Fibroblast of mammary gland (primary cell): ENCODE results near the gene RITA1.

Source experiments
- DNase-seq: peaks from one replicate; pipeline ENCODE4 v3.0.0-alpha.2; 2010; ENCODE audit warnings: low read depth
- H3K4me3 ChIP-seq: 2 replicates; pipeline ENCODE4 v1.5.1; 2011; ENCODE audit warnings: low read depth, mild to moderate bottlenecking, low read length, moderate library complexity; ENCODE audit not compliant: control insufficient read depth
- TF ChIP-seq, protein P1 (sequence below): conservative IDR thresholded peaks from 2 replicates; pipeline ENCODE4 v1.5.1; 2011; ENCODE audit warnings: low read depth, low read length, inconsistent platforms; ENCODE audit not compliant: control insufficient read depth, insufficient read depth

The RITA1 gene

DNA sequence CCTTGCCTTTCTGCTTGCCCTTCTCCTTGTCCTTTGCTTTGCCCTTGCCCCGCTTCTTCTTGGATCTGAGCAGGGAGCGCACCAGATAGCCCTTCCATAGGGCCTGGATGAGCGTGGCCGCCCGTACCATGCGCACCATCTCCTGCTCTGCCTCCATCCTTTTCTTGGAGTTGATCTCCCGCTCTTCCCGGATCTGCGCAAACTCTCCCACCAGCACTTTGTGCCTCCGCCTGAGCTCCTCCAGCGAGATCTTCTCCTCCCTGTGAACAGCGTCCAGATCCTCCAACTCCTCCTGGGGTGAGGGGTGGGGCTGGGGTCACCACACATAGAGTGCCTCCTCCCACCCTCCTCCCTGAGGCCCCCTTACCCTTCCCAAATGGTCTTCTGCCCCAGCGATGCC is 10.1 kb downstream of the RITA1 start:
- no peak for DNase-seq
- no peak overlapping the region for H3K4me3 ChIP-seq
- TF ChIP-seq, protein P1, sequence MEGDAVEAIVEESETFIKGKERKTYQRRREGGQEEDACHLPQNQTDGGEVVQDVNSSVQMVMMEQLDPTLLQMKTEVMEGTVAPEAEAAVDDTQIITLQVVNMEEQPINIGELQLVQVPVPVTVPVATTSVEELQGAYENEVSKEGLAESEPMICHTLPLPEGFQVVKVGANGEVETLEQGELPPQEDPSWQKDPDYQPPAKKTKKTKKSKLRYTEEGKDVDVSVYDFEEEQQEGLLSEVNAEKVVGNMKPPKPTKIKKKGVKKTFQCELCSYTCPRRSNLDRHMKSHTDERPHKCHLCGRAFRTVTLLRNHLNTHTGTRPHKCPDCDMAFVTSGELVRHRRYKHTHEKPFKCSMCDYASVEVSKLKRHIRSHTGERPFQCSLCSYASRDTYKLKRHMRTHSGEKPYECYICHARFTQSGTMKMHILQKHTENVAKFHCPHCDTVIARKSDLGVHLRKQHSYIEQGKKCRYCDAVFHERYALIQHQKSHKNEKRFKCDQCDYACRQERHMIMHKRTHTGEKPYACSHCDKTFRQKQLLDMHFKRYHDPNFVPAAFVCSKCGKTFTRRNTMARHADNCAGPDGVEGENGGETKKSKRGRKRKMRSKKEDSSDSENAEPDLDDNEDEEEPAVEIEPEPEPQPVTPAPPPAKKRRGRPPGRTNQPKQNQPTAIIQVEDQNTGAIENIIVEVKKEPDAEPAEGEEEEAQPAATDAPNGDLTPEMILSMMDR, result no peak

DNA sequence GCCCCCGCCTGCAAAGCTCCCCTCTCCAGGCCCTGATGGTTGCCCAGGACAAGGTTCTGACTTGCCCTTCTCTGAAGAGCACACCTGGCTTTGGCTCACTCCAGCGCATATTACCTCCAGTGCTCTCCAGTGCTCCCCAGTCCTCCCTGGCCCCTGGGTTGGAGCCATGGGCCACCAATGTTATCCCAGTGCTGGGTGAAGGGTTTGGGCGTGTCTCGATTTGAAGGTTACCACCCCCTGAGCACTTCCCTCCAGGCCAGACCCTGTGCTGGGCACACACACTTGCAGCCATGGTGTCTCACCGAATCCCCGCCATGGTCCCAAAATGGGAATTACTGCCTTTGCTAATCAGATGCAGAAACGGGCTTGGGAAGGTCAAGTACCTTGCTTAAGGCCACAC is 11.1 kb downstream of the RITA1 start:
- H3K4me3 ChIP-seq, result no peak overlapping the region
- TF ChIP-seq, protein P1, result no peak
- DNase-seq, result no peak

DNA sequence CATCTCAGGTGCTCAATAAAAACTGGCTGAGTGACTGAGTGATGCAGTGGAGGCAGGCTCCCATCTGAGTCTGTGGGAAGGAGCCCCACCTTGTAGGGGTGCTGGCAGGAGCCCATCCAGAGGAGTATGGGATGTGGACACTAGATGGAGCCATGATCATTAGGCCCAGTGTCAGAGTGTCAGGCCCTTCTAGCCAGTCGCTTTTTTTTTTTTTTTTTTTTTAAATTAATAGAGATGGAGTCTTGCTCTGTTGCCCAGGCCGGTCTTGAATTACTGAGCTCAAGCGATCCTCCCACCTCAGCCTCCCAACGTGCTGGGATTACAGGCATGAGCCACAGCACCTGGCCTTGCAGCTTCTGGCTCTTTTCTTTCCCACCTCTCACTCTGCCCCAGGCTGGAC is 11.5 kb downstream of the RITA1 start:
- TF ChIP-seq, protein P1, result peak; percentile 87
- no peak overlapping the region for H3K4me3 ChIP-seq
- DNase-seq, result peak; percentile 86

DNA sequence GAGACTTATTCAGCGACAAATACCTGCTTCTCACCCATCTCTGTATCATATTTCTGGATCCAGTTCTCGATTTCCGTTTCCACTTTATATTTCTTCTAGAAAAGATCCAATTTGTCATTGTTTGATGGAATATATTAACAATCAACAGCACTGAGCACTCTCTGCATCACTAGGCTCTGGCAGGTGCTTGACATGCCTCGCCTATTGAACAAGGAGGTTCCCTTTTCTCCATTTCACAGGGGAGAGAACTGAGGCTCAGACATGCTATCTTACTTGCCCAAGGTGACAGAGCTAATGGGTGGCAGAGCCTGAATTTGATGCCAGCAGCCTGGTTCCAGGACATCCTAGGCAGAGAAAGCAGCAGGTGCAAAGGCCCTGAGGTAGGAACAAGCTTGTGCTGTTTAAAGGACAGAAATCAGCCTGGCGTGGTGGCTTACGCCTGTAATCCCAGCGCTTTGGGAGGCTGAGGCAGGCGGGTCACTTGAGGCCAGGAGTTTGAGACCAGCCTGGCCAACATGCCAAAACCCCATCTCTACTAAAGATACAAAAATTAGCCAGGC is 12.1 kb downstream of the RITA1 start:
- H3K4me3 ChIP-seq, result no peak overlapping the region
- no peak for DNase-seq
- TF ChIP-seq, protein P1, result no peak

DNA sequence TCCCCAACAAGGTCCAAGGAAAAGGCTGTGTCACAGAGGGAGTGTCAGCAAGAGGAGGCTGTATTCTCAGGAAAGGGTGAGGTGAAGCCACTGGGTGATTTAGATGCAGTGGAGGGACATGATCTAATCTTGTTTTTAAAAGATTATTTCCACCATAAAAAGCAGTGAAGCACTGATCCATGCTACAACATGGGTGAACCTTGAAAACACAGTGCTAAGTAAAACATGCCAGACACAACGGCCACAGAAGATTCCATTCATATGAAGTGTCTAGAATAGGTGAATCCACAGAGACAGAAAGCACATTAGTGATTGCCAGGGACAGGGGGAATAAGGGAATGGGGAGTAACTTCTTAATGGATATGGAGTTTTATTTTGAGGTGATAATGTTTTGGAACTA is 12.8 kb downstream of the RITA1 start:
- no peak overlapping the region for H3K4me3 ChIP-seq
- no peak for DNase-seq
- TF ChIP-seq, protein P1, result no peak

DNA sequence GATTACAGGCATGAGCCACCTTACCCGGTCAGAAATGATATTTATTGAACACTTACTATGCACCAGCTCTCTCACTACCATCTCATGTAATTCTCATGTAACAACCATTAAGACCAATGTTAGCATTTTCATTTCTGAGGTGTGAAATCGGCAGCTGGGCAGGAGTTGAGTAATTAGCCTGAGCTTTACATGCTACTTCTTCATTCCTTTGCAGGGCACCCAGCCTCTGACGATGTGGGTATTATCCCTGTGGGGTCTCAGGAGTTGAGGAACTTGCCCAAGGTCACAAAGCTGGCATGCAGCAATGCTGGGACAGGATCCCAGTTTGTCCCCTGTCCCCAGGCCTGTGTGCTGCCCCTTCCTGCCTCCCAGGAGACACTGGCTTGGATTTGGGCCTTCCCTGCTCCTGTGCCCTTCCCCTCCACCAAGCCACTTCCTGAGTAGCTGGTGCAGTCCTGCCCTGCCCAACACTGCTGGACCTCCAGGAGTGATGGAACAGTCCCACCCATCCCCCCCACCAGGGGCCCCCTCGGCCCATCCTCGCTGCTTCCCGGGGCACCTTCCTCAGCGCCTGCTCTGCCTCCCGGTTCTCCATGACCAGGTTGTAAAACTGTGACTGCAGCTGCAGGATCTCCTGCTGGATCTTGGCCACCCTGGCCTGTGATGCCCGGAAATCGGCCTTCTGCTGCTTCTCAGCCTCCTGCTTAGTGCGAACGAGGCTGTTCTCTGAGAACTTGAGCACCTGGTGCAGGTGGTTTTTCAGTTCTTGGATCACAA is 14.7 kb downstream of the RITA1 start:
- DNase-seq, result no peak
- H3K4me3 ChIP-seq, result no peak overlapping the region
- TF ChIP-seq, protein P1, result no peak
